Gastroesophageal sphincter (tissue), 4 donors: Measurements from ENCODE around the gene TNNC1. TPM values are rescaled to one million over a fixed set of nuclear protein-coding genes. Genes with fewer than 3 reads are reported as not detected.
A peak's percentile ranks its signal among the peaks of the same experiment; 100 is the strongest.

Experiments used
- ATAC-seq: fragments of 150-250 bp; one replicate; pipeline ENCODE4 v1.9.1; 2016; ENCODE audit warnings: mild to moderate bottlenecking, moderate library complexity
- H3K27ac ChIP-seq, 4 donors: fragments of 200-600 bp; sonication (generic) in 3 of 4; 1 replicate in 3 of 4; 2 replicates in 1 of 4; pipeline ENCODE4 v1.5.1; 2016 to 2019
- H3K27me3 ChIP-seq: fragments of 200-600 bp; sonication (generic); one replicate; pipeline ENCODE4 v1.5.1; 2019
- H3K36me3 ChIP-seq, 2 donors: fragments of 200-600 bp; sonication (generic); one replicate each; pipeline ENCODE4 v1.5.1; 2019; ENCODE audit warnings: control low read depth in 1 of 2
- H3K4me1 ChIP-seq, 3 donors: fragments of 200-600 bp; sonication (generic); 1 replicate in 2 of 3; 2 replicates in 1 of 3; pipeline ENCODE4 v1.5.1; 2016 to 2019; ENCODE audit warnings: control low read depth in 2 of 3
- H3K4me3 ChIP-seq, 2 donors: fragments of 200-600 bp; sonication (generic); one replicate each; pipeline ENCODE4 v1.5.1; 2019; ENCODE audit warnings: mild to moderate bottlenecking in 1 of 2, moderate library complexity in 1 of 2
- H3K9me3 ChIP-seq, 3 donors: fragments of 200-600 bp; sonication (generic); one replicate each; pipeline ENCODE4 v1.5.1; 2017 to 2019; ENCODE audit warnings: control low read depth in 2 of 3
- EP300 ChIP-seq: sonication (generic); formaldehyde crosslinking; IDR thresholded peaks from one replicate; pipeline ENCODE4 v1.6.1; 2017; ENCODE audit warnings: antibody characterized with exemption, mild to moderate bottlenecking
- POLR2A ChIP-seq, 2 donors: fragments of 450-650 bp; IDR thresholded peaks; one replicate each; pipeline ENCODE4 v1.6.1; 2017; ENCODE audit warnings: antibody characterized with exemption in 2 of 2, mild to moderate bottlenecking in 2 of 2, moderate library complexity in 1 of 2
- POLR2AphosphoS5 ChIP-seq: sonication (generic); formaldehyde crosslinking; IDR thresholded peaks from one replicate; pipeline ENCODE4 v1.6.1; 2017; ENCODE audit warnings: antibody characterized with exemption
- WGBS, 2 donors: methylation state at CpG; one replicate each; pipeline ENCODE4 v1.1.5; 2018; ENCODE audit warnings: low coverage in 1 of 2; 5-methylcytosine and 5-hydroxymethylcytosine counted together
- total RNA-seq, 4 donors: library from RNA; depleted of rRNA; stranded (reverse); fragments of >200 nt; gene quantifications; one replicate each; pipeline ENCODE4 v1.1.0, GENCODE V29; 2016
- TF ChIP-seq, protein P1 (sequence below), 4 experiments: fragments of 200-600 bp in 2 of 4; fragments of 450-650 bp in 2 of 4; sonication (generic) in 1 of 4; IDR thresholded peaks; one replicate each; pipeline ENCODE4 v1.5.1; 2017 to 2019; ENCODE audit warnings: antibody characterized with exemption in 4 of 4, mild to moderate bottlenecking in 2 of 4, moderate library complexity in 2 of 4

Gene TNNC1
- total RNA-seq, 4 donors from 2014 or later: 1.9 to 4.6 (median 2.4) TPM; not detected in 1

- Histone ChIP-seq H3K27ac (peak within 1 kb of the TSS; percentile 67 to 97 (median 96)), H3K4me3 (peak within 1 kb of the TSS; percentile 65 to 95), H3K27me3 (no peaks in the 10 kb centered on the region), H3K36me3 (peaks cover 0 to 32% of the 10 kb centered on the region in 2 donors), H3K9me3 (no peaks in the 10 kb centered on the region), H3K4me1 (peaks cover 0 to 40% (median 12%) of the 10 kb centered on the region in 3 donors)
- peak; percentile 81 for ATAC-seq
- TF ChIP-seq, protein P1, sequence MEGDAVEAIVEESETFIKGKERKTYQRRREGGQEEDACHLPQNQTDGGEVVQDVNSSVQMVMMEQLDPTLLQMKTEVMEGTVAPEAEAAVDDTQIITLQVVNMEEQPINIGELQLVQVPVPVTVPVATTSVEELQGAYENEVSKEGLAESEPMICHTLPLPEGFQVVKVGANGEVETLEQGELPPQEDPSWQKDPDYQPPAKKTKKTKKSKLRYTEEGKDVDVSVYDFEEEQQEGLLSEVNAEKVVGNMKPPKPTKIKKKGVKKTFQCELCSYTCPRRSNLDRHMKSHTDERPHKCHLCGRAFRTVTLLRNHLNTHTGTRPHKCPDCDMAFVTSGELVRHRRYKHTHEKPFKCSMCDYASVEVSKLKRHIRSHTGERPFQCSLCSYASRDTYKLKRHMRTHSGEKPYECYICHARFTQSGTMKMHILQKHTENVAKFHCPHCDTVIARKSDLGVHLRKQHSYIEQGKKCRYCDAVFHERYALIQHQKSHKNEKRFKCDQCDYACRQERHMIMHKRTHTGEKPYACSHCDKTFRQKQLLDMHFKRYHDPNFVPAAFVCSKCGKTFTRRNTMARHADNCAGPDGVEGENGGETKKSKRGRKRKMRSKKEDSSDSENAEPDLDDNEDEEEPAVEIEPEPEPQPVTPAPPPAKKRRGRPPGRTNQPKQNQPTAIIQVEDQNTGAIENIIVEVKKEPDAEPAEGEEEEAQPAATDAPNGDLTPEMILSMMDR (IDR thresholded peaks at IDR 0.05): no peak
- peak; percentile 72 to 73 for TF ChIP-seq POLR2A (IDR thresholded peaks at IDR 0.05)
- no peak for TF ChIP-seq EP300
- peak; percentile 86 for TF ChIP-seq POLR2AphosphoS5
- 0 to 1% methylated on average over 2 to 10 of the region's 86 CpGs for WGBS, 2 donors
Observed at GRCh38 chr3:52455283-52456168, 1.7 kb upstream of the TNNC1 start, which contains the start of gene NISCH. NISCH (plus strand) TSS chr3:52455604; CDS start chr3:52455642, 38 bp downstream.

GRCh38 chr3:52454938-52455282 is 1.1 kb upstream of the TNNC1 start:
- peaks cover 0 to 46% (median 12%) of the 10 kb centered on the region in 3 donors for H3K4me1 ChIP-seq
- 0 to 34% methylated on average over 1 to 6 of the region's 11 CpGs for WGBS, 2 donors

GRCh38 chr3:52454250-52454937 is 553 bp upstream of the TNNC1 start:
- peaks cover 0 to 50% (median 12%) of the 10 kb centered on the region in 3 donors for H3K4me1 ChIP-seq
- no peaks in the 10 kb centered on the region for H3K27me3 ChIP-seq
- no peaks in the 10 kb centered on the region for H3K9me3 ChIP-seq
- H3K36me3 ChIP-seq: peaks cover 0 to 21% of the 10 kb centered on the region in 2 donors
- TF ChIP-seq POLR2AphosphoS5 (no peak), POLR2A (IDR thresholded peaks at IDR 0.05) (no peak), EP300 (no peak)
- TF ChIP-seq, protein P1 (IDR thresholded peaks at IDR 0.05): no peak
- peak overlapping the region; percentile 65 to 95 for H3K4me3 ChIP-seq
- ATAC-seq: no peak
- WGBS, 2 donors: 44 to 47% methylated on average over 4 to 6 of the region's 8 CpGs
- H3K27ac ChIP-seq: peak overlapping the region; percentile 67 to 97 (median 96)

More at GRCh38 chr3:52454938-52455282, 1.1 kb upstream of the TNNC1 start:
- Histone ChIP-seq H3K36me3 (peaks cover 0 to 26% of the 10 kb centered on the region in 2 donors), H3K4me3 (peak overlapping the region; percentile 65 to 95), H3K27ac (peak overlapping the region; percentile 67 to 97 (median 96)), H3K27me3 (no peaks in the 10 kb centered on the region), H3K9me3 (no peaks in the 10 kb centered on the region)
- TF ChIP-seq EP300 (no peak), POLR2A (IDR thresholded peaks at IDR 0.05) (no peak), POLR2AphosphoS5 (no peak)
- TF ChIP-seq, protein P1 (IDR thresholded peaks at IDR 0.05): no peak
- no peak for ATAC-seq

DNA sequence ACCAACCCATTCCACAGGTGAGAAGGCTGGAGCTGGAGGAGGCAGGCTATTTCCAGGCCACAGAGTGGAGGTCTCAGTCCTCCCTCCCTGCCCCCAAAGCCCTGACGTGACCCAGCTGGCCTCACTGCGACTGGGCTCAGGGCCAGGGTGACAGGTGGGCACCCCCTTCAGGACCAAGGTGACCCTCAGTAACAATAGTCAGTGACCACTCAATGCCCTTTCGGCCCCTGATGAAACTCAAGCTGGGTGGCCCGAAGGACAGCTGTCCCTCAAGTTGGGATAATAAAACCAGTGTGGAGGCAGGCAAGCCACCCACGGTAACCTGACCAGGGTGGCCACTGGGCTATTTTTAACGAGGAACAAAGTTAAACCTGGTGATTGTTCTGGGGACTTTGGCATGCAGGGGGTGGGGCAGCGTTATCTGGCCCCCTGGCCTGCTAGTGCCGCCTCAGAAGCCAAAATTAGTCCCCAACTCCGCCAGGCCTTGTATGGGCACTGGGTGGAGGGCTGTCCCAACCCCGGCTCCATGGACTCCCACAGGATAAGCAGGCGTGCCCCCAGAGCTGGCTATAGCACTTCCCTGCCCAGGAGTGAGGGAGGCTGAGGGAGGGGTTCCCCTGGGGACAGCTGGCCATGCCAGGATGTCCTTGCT is 1.1 kb downstream of the TNNC1 start:
- WGBS, 2 donors: 80% methylated on average over 4 of the region's 11 CpGs; no CpG with 5 or more reads in 1 of the 2 donors
- Histone ChIP-seq H3K4me3 (no peak overlapping the region), H3K27ac (no peak overlapping the region), H3K36me3 (peaks cover 0 to 4% of the 10 kb centered on the region in 2 donors), H3K9me3 (no peaks in the 10 kb centered on the region), H3K4me1 (peaks cover 0 to 45% (median 12%) of the 10 kb centered on the region in 3 donors), H3K27me3 (no peaks in the 10 kb centered on the region)
- TF ChIP-seq POLR2AphosphoS5 (no peak), POLR2A (IDR thresholded peaks at IDR 0.05) (no peak), EP300 (no peak)
- TF ChIP-seq, protein P1 (IDR thresholded peaks at IDR 0.05): no peak
- no peak for ATAC-seq
